H54 (cell line): ENCODE data around the gene BORCS5.

Experiments
- DNase-seq: peaks from one replicate; pipeline ENCODE4 v3.0.0; 2011; ENCODE audit warnings: low spot score, mixed read lengths; ENCODE audit not compliant: insufficient read length
- FAIRE-seq: peaks from 3 replicates; lab custom pipeline; 2011; peaks lifted over from hg19 to GRCh38; lab: Jason Lieb, UNC
- POLR2A ChIP-seq: IDR thresholded peaks from 2 replicates; pipeline ENCODE4 v1.6.1; 2011; ENCODE audit warnings: low read depth, mild to moderate bottlenecking, low read length

Gene BORCS5

DNA sequence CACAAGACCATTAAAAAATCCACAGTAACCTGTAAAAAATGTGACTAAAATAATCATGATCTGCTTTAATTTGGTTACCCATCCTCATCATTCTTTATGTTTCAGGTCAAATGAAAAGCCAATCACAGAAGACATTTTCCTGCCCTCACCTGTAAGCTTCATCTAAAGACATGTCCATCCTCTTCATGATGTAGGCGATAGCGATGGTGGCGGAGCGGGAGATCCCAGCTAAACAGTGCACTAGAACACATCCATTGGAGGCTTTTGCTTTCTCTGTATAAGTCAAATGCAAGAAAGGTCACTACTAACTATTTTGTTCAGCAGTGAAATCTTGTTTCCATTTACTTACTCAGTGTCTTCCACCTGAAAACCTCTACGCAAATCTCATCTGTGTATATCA, 123.2 kb downstream of the BORCS5 start:
- no peak for TF ChIP-seq POLR2A
- DNase-seq, result no peak
- no peak for FAIRE-seq

DNA sequence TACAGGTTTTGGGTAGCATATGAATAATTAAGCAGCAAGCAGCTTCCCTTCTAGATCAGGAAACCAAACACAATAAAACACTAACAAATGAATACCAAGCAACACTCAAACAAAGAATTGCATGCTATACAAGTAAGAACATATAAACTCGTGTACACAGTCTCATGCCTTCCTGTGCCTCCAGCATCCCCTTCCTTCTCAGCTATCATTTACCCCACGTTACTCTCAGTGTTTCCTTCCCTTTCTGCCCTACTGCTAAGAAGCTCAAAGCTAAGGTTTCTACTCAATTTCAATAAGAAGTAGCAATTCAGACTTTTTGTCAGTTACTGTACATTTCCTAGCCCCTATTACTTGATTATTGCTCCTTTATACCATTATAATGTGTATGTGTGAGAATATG, 124.8 kb downstream of the BORCS5 start:
- FAIRE-seq (no peak), DNase-seq (no peak)
- TF ChIP-seq POLR2A, result no peak

DNA sequence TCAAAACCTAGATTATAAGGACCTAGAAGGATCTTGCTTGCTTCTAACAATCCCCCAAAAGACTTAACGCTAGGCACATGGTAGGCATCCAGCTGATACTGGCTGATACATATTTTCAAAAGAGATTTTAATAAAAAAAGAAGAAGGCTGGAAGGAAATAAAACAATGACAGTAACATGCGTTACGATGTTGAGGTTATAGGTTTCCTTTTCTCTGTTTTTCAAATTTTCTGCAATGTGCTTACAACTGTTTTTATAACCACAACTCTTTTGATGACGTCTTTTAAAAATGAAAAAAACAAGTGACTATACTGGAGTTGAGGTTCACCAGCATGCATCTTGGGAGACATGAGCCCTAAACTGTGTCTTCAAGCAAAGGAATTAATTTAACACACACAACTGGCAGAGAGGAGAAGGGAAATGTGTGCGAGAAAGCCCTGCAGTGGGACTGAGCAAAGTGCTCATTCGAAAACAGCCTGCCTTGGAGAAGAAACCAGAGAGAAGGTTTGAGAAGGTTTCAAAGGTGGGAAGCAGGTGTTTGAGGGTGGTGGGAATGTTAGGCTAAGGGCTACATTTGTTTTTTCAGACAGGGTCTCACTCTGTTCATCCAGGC, 125.4 kb downstream of the BORCS5 start:
- FAIRE-seq, result no peak
- DNase-seq, result no peak
- TF ChIP-seq POLR2A, result no peak

DNA sequence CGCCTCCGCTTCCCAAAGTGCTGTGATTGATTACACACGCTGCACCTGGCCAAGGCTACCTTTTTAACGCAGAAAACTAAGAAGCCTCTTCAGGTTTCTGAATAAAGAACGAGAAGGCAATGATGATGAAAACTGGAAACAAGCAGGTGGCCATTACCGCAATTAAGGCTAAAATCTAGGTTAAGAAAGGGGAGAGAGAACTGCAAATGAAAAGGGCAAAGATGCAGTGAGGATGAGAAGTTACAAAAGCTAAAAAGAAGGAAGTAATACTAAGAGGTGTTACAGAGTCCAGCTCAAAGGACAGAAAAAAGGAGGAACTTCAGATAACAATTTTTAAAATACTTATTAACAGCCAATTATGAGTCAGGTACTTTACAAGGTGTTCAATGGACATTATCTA, 126.1 kb downstream of the BORCS5 start:
- DNase-seq (no peak), FAIRE-seq (no peak)
- TF ChIP-seq POLR2A, result no peak

DNA sequence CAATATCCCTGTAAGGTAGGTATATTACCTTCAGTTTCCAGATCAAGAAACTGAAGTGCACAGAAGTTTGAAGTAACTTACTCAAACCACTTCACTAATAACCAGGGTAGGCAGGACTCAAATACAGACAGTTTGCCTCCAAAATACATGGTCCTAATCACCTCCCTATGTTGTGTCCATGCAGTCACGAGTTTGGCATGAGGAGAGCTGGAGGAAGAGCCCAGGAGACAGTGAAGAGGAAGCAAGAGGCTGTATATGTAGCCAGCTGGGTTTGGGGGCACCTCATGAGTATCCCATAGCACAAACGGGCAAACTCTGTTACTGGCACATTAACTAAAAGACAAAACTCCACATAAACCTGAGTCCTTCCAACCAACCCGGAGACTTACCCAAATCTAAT, 126.6 kb downstream of the BORCS5 start:
- DNase-seq (no peak), FAIRE-seq (no peak)
- no peak for TF ChIP-seq POLR2A

DNA sequence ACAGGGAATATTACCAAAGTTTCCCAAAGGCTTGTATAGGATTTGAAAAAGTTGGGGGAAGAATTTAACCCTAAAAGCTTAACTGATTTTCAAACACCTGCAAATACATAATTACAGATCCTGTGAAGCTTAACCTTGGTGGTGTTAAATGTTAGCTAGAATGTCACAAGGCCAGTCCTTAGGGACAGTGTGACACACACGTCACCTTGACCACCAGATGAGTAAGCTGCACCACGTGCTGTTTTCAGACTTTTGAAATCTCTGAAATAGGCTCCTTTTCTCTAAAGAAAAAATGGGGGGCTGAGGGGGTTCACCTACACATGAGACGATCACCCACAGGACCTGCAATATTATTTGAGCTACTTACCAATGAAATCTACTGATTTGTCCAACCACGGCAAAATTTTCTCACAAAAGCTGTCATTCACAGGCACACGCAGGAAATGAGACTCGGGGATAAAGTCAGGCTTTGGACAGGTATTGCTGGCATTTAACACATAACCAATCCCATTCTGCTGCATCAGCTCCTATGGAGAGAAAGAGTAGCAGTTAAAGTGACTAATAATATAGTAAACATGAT, 129.9 kb downstream of the BORCS5 start:
- FAIRE-seq, result peak; percentile 55
- no peak for DNase-seq
- no peak for TF ChIP-seq POLR2A

DNA sequence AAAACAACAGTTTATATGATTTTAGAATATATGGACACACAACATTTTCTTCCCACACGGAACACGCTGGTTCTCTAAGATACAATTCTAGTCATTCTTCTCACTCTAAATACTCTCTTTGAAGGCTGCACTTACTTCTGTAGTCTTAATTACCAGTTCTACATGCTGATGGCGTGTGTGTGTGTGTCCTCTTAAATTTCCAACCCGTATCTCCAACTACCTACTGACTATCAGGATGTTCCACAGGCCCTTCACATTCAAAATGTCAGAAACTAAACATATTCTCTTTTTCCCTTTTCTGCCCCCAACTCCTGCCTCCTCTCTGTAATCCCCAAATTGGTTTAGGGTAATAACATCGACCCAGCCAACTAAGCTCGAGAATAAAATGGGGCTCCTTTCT, 130.6 kb downstream of the BORCS5 start:
- DNase-seq (no peak), FAIRE-seq (no peak)
- no peak for TF ChIP-seq POLR2A

DNA sequence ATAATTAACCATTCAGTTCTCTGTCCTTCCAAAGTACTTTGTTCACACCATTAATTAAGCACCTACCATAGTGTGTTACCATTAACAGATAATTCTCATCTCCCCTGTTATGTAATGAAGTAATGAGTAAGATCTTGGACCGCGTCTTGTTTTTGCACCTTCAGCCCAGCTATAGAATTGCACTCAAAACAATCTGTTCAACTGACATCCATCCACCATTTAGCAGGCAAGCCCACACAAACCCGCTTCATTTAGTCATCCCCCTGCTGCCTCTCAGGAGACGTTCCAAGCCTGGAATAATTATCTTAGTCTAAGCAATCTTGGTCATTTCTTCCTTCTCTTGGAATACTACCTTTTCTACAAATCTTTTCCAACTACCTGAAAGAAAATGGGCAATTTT, 131.4 kb downstream of the BORCS5 start:
- no peak for TF ChIP-seq POLR2A
- FAIRE-seq (no peak), DNase-seq (no peak)

DNA sequence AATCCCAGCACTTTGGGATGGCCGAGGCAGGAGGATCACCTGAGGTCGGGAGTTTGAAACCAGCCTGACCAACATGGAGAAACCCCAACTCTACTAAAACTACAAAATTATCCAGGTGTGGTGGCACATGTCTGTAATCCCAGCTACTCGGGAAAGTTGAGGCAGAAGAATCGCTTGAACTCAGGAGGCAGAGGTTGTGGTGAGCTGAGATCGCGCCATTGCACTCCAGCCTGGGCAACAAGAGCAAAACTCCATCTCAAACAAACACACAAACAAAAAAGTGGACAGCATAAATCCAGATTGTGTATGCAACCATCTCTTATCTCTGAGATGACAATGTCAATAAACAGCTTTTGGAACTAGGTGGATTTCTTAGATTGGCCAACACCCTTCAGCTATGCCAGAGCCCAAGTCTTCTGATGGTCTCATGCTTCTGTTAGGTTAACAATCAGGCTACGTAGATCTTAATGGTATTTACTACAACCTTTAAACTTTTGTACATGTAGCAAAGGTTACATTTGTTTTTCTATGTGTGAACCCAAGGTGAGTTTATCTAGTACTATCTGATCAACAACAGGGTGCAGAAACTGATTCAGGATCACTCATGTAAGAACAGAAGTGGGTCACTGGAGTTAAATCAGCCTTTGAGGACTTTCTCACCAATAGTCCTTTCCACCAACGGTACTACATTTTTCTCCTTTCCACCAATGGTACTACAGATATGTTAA, 132.1 kb downstream of the BORCS5 start:
- TF ChIP-seq POLR2A, result no peak
- FAIRE-seq, result no peak
- no peak for DNase-seq

DNA sequence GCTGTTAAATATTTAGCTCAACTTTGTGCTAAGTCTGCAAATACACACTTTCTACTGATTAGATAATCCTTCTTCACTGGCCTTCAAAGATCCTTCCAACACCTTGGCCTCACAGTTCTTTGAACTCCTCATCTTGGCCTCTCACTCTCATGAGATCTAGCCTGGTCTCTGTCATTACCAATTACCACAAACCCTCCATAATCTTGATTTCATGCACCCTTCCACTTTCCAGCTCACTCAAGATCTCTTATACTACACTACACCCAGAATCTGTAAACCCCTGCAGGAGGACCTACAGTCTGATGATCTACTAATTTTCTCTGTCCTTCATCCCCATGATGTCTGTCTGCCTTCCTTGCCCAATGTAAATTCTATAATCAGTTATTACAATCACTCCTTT, 134.7 kb downstream of the BORCS5 start:
- DNase-seq, result no peak
- TF ChIP-seq POLR2A, result no peak
- no peak for FAIRE-seq

DNA sequence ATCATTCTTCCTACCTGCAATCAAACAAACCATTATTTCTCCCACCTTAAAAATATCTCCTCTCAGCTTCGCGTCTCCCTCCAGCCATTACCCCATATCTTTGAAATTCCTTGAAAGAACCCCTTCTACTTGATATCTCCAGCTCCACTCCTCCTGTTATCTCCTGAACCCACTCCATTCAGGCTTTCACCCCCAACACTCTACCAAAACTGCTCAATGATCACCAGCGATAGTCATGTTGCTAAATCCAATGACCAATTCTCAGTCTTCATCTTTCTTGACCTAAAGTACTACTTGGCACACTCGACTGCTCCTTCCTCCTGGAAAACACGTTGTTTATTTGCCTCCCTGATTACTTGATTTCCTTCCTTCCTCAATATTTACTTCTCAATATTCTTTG, 135.7 kb downstream of the BORCS5 start:
- DNase-seq (no peak), FAIRE-seq (no peak)
- TF ChIP-seq POLR2A, result no peak

DNA sequence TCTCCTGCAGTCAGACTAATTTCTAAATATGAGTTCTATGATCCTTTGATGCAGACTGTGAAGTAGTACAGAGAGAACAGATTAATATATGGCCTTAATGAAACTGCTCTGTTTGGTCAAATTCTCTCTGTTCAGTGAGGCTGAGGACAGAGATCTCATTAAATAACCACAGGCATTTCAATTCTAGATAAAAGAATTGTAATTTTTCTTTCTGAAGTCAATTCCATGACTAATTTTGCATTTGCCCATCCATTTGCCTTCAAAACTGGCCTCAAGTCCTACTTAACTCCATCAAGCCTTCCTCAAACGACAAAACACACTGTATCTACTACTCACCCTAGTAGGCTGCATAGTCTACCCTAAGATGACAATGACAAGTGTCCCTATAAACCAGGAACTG, 138.7 kb downstream of the BORCS5 start:
- FAIRE-seq (peak; percentile 6), DNase-seq (no peak)
- TF ChIP-seq POLR2A, result no peak

DNA sequence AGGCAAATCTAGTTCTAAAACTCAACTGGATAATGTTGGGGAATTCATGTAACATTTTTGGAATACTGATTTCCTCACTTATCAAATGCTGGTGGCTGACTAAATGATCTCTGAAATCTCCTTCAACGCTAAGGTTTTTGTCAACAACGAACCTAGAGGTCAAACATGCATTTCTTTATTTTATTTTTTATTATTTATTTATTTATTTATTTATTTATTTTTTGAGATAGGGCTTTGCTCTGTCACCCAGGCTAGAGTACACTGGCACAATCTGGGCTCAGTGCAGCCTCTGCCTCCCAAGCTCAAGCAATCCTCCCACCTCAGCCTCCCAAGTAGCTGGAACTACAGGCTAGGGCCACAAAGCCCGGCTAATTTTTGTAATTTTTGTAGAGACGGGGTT, 141.3 kb downstream of the BORCS5 start:
- TF ChIP-seq POLR2A, result no peak
- no peak for FAIRE-seq
- no peak for DNase-seq

DNA sequence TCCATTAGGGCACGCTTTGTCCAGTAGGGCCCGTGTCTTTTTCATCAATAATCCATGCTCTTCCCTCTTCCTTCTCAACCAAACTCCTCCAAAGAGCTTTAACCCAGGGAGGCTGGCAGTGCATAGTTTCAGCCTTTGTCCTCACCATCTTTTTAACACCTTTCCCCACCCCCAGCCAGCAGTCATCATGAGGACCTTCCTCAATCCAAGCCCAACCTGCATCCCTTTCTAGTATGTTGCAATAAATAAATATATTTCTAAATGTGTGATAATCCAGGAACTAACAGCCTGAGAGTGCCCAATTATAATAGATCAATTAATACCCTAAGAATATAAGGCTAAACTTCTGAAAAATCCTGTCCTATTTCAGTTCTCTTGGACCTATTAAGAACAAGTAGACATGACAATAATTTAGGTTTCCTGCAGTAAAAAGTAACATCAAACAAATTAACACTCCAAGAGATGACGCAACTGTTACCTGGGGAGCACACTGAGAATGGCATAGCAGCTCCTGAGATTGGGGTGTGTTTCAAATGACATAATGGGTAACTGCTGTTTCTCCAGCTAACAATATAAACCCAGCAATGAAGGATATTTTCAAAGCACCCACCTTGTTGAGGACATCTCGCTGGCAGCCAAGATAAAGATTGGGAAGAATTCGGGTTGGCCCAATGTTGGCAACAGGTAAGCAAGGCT, 143.2 kb downstream of the BORCS5 start:
- no peak for TF ChIP-seq POLR2A
- FAIRE-seq, result no peak
- DNase-seq, result no peak
